Measurements from ENCODE around the gene TSGA10.

TSGA10 gene

DNA sequence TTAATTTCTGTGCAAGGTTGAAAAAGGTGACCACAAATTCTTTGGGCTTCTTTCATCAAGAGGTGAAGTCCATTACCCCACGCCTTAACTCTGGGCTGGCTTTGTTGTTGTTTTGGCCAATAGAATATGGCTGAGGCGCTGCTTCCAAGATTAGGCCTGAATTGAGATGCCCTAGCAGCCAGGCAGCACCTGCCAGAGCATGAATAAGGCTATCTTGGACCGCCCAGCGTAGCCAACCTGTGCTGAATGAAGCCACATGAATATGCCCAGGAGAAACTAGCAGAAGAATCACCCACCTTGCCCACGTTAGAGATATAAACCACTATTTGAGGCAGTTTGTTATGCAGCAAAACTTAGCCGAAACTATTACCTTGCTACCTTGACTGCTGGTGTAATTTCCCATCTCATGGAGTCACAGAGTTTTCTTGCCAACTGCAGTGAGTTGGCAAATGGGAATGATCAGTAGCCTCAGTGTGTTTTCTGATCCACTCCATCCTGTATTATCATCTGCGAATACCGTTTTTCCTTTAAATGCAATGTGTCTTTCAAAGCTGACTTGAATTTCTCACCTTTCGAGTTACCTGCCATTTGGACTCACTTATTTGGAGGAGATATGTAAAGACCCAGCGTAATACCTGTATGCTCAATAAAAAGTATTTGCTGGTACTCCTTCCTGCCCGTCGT lies 679 bp downstream of the TSGA10 start:
- peak overlapping the region; percentile 76 for H3K4me3 ChIP-seq (ENCODE audit: low read depth, low read length)
- no peak for TF ChIP-seq CTCF (IDR thresholded peaks at IDR 0.05; ENCODE audit: insufficient read depth, low read depth, low read length, missing control alignments)
- no peak for DNase-seq (ENCODE audit: low read depth)

DNA sequence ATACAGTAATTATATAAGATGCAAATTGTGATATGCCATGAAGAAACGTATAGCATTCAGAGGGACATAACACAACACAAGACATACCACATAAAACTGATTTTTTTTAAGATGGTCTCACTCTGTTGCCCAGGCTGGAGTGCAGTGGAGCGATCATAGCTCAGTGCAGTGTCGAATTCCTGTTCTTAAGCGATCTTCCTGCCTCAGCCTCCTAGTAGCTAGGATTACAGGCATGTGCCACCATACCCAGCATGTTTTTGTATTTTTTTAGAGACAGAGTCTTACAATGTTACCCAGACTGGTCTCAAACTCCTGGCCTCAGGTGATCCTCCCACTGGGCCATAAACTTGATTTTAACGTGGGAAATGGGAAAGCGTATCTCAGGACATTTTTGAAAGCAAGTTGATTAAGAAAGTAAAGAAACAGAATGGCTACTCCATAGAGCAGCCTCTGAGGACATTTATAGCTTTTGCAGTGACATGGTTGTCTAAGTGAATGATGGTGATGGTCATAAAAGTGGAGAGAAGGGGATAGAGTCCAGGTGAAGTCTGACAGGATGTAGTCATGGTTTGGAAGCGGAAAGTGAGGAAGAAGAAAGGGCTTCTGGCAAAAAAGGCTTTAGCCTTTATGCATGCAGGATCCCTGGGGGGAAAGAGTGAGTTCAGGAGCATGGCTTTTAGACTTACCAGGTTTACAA lies 2.4 kb downstream of the TSGA10 start:
- no peak for TF ChIP-seq CTCF (IDR thresholded peaks at IDR 0.05; ENCODE audit: insufficient read depth, low read depth, low read length, missing control alignments)
- DNase-seq (ENCODE audit: low read depth), result no peak

DNA sequence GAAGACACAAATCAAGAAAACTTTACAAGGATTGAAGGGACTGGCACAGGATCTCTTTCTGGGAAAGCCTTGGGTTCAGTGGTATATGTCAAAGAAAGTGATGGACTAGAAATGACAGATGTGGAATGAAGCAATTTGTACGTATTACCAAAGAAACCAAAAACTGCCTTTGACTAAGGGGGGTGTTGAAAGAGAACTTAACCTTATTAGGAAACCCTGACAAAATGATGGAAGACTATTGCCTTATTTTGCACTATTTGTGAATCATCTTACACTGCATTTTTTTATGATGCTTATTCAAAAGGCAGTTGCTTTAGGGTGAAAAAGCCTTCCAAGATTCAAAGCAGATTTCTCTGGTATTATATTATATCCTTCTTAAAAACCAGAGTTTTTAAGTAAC lies 4.0 kb downstream of the TSGA10 start:
- TF ChIP-seq CTCF (IDR thresholded peaks at IDR 0.05; ENCODE audit: insufficient read depth, low read depth, low read length, missing control alignments), result no peak
- no peak overlapping the region for H3K4me3 ChIP-seq (ENCODE audit: low read depth, low read length)

More for the DNA sequence above, 2.4 kb downstream of the TSGA10 start:
- H3K4me3 ChIP-seq (ENCODE audit: low read depth, low read length), result no peak overlapping the region

GRCh38 chr2:99141110-99142108 lies 13.3 kb downstream of the TSGA10 start, which contains the start of gene C2orf15:
Gene C2orf15 (plus strand): TSS chr2:99141707. CDS start chr2:99150559, 8,852 bp downstream.
- peak; percentile 97 for DNase-seq (ENCODE audit: low read depth)
- no peak for TF ChIP-seq CTCF (IDR thresholded peaks at IDR 0.05; ENCODE audit: insufficient read depth, low read depth, low read length, missing control alignments)
- peak within 1 kb of the TSS; percentile 71 for H3K4me3 ChIP-seq (ENCODE audit: low read depth, low read length)

More for the DNA sequence above, 4.0 kb downstream of the TSGA10 start:
- no peak for DNase-seq (ENCODE audit: low read depth)

DNA sequence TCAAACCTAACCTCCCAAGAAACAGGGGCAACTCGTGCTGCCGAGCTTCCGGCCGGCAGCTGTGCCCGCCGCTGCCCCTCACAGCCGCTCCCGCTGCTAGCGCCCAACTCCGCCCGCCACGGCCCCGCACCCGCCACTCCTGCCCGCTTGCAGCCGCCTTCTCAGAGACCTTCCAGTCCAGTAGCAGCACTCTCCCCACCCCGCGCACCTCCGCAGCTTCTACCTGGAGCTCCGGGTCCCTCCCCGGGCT lies 14.0 kb downstream of the TSGA10 start:
- no peak for DNase-seq (ENCODE audit: low read depth)
- peak overlapping the region; percentile 71 for H3K4me3 ChIP-seq (ENCODE audit: low read depth, low read length)
- TF ChIP-seq CTCF (IDR thresholded peaks at IDR 0.05; ENCODE audit: insufficient read depth, low read depth, low read length, missing control alignments), result no peak

DNA sequence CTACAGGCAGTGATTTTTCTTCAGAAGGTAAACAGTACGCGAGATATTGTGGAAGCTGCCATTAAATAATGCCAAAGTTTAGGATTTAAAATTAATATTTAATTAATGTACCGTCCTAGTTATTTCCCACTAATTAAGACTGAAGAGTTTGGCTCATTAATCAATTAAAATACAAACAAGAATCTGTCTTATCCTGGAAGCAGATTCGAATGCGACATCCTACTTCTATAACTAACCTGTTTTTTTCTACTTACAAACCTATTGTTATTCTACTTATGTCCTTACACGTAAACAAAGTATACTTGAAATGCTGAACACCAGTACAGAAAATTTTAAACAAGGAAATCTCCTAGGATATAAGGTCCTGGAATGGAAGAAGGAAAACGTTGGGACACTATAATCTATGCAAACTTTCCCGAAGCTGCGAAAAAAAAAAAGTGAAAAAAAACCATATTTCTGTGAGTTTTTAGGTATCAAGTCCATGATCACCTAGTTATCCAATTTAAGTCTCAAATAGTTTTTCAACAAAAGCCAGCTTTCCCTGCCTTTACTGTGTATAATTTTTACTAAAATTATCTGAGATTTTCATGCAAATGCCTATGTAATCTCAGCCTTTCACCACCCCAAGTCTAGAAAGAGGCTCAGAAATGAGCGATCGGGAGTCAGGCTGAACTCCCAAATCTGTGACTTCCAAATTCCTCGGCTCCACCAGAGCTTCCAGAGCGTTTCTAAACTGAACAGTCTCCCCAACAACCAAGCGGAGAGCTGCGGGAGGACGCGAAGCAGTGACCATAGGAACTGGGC lies 14.5 kb downstream of the TSGA10 start:
- DNase-seq (ENCODE audit: low read depth), result no peak
- no peak for TF ChIP-seq CTCF (IDR thresholded peaks at IDR 0.05; ENCODE audit: insufficient read depth, low read depth, low read length, missing control alignments)
- peak overlapping the region; percentile 71 for H3K4me3 ChIP-seq (ENCODE audit: low read depth, low read length)

All from GM12865 (cell line).